SH-SY5Y (cell line): ENCODE measurements around the gene OR10V1.

Experiments
- GATA2 ChIP-seq: IDR thresholded peaks from 2 replicates; pipeline ENCODE4 v1.6.1; 2011; ENCODE audit warnings: mild to moderate bottlenecking, low read depth, low read length
- GATA3 ChIP-seq: IDR thresholded peaks from 2 replicates; pipeline ENCODE4 v1.6.1; 2011; ENCODE audit warnings: low read depth, mild to moderate bottlenecking, low read length, moderate library complexity

GRCh38 chr11:59759900-59760299, 46.3 kb upstream of the OR10V1 start:
- no peak for TF ChIP-seq GATA2
- no peak for TF ChIP-seq GATA3
